ENCODE measurements around the gene TRPM7.

TRPM7 gene

DNA sequence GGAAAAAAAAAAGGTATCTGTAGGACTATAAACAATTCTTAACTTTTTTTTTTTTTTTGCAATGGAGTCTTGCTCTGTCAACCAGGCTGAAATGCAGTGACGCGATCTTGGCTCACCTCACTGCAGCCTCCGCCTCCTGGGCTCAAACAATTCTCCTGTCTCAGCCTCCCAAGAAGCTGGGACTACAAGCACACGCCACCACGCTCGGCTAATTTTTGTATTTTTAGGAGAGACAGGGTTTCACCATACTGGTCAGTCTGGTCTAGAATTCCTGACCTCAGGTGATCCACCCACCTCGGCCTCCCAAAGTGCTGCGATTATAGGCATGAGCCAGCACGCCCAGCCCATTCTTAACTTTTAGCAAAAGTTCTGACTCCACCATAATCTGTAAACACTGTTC, 50.5 kb downstream of the TRPM7 start:
- H3K9me3 ChIP-seq (ENCODE audit: control insufficient read depth, low read length), result no peaks in the 10 kb centered on the region
- H3K27me3 ChIP-seq (ENCODE audit: control insufficient read depth, insufficient read depth, low read length), result no peaks in the 10 kb centered on the region
- H3K36me3 ChIP-seq (ENCODE audit: control insufficient read depth, insufficient read depth, low read length), result no peaks in the 10 kb centered on the region
- no peaks in the 10 kb centered on the region for H3K4me1 ChIP-seq
- TF ChIP-seq, protein P1, sequence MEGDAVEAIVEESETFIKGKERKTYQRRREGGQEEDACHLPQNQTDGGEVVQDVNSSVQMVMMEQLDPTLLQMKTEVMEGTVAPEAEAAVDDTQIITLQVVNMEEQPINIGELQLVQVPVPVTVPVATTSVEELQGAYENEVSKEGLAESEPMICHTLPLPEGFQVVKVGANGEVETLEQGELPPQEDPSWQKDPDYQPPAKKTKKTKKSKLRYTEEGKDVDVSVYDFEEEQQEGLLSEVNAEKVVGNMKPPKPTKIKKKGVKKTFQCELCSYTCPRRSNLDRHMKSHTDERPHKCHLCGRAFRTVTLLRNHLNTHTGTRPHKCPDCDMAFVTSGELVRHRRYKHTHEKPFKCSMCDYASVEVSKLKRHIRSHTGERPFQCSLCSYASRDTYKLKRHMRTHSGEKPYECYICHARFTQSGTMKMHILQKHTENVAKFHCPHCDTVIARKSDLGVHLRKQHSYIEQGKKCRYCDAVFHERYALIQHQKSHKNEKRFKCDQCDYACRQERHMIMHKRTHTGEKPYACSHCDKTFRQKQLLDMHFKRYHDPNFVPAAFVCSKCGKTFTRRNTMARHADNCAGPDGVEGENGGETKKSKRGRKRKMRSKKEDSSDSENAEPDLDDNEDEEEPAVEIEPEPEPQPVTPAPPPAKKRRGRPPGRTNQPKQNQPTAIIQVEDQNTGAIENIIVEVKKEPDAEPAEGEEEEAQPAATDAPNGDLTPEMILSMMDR (IDR thresholded peaks at IDR 0.05), result no peak
- peaks cover 4% of the 10 kb centered on the region for H3K79me2 ChIP-seq
- H2AFZ ChIP-seq, result no peak overlapping the region
- no peak overlapping the region for H3K27ac ChIP-seq
- no peak overlapping the region for H3K4me2 ChIP-seq (ENCODE audit: low read length)
- H3K4me3 ChIP-seq (ENCODE audit: low read depth, low read length), result no peak overlapping the region
- H3K9ac ChIP-seq, result no peak overlapping the region

DNA sequence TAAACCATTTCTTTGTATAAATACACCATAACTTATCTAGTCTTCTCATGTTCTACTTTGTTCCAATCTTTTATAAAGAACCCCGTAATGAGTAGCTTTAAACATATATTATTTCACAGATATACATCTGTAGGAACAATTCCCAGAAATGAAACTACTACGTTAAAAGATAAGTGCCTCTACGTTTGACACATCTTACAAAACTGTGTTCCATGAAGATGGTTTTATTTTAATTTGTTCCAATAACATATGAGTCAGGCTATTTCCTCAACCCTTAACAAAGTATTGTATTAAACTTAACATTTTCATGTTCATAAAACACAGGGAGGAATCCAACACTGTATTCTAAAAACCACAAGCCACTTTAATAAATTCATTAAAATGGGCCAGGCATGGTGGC, 52.9 kb downstream of the TRPM7 start:
- H3K4me2 ChIP-seq (ENCODE audit: low read length), result no peak overlapping the region
- H3K9ac ChIP-seq, result no peak overlapping the region
- no peaks in the 10 kb centered on the region for H3K27me3 ChIP-seq (ENCODE audit: control insufficient read depth, insufficient read depth, low read length)
- no peaks in the 10 kb centered on the region for H3K9me3 ChIP-seq (ENCODE audit: control insufficient read depth, low read length)
- no peak overlapping the region for H2AFZ ChIP-seq
- TF ChIP-seq, protein P1 (IDR thresholded peaks at IDR 0.05), result no peak
- H3K27ac ChIP-seq, result no peak overlapping the region
- no peaks in the 10 kb centered on the region for H3K79me2 ChIP-seq
- H3K4me1 ChIP-seq, result no peaks in the 10 kb centered on the region
- no peaks in the 10 kb centered on the region for H3K36me3 ChIP-seq (ENCODE audit: control insufficient read depth, insufficient read depth, low read length)
- H3K4me3 ChIP-seq (ENCODE audit: low read depth, low read length), result no peak overlapping the region

DNA sequence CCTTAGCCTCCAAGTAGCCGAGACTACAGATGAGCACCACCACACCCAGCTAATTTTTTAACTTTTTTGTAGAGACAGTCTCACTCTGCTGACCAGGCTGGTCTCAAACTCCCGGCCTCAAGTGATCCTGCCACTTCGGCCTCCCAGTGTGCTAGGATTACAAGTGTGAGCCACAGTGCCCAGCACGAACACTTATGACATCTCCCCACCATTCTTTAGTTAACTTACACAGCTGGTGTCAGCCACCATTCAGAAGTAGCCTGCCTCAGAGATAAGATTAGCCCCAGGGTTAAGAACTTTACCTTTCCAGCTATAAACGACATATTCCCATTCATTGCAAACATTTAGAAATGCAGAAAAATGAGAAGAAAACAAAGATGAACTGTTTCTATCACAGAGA, 58.2 kb downstream of the TRPM7 start:
- H3K4me1 ChIP-seq, result peaks cover 10% of the 10 kb centered on the region
- no peak overlapping the region for H3K9ac ChIP-seq
- no peaks in the 10 kb centered on the region for H3K36me3 ChIP-seq (ENCODE audit: control insufficient read depth, insufficient read depth, low read length)
- TF ChIP-seq, protein P1 (IDR thresholded peaks at IDR 0.05), result no peak
- no peaks in the 10 kb centered on the region for H3K27me3 ChIP-seq (ENCODE audit: control insufficient read depth, insufficient read depth, low read length)
- no peaks in the 10 kb centered on the region for H3K79me2 ChIP-seq
- no peaks in the 10 kb centered on the region for H3K9me3 ChIP-seq (ENCODE audit: control insufficient read depth, low read length)
- no peak overlapping the region for H3K27ac ChIP-seq
- H2AFZ ChIP-seq, result no peak overlapping the region
- no peak overlapping the region for H3K4me3 ChIP-seq (ENCODE audit: low read depth, low read length)
- no peak overlapping the region for H3K4me2 ChIP-seq (ENCODE audit: low read length)

DNA sequence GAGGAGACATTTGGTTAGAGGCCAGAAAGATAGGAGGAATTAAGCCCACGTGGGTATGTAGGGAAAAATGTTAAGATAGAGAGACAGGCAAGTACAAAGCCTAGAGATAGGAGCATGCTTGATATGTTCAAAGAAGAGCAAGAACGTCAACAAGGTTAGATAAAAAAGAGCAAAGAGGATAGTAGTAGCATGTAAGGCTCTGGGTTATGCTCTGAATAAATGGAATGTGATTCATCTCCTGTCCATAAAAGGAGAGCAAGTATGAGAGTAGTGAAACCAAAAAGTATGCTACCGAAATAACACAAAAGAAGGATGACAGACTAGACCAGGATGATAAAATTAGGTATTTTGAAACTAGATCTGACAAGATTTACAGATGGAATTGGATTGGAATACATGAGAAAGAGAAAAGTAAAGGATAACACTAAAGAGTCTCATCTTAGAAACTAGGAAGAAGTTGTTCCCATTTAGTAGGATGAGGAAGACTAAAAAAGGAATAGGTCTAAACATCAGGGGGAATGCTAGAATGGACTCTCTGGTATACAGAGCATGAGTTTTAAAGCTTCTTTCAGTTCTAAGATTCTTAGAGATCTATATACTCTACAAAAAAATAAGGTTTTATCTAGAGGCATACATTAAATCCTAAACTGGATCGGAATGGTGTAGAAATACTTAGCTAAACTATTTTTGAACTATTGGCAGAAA, 59.1 kb downstream of the TRPM7 start:
- TF ChIP-seq, protein P1 (IDR thresholded peaks at IDR 0.05), result no peak
- H2AFZ ChIP-seq, result no peak overlapping the region
- no peak overlapping the region for H3K9ac ChIP-seq
- peak overlapping the region; percentile 48 for H3K27ac ChIP-seq
- H3K27me3 ChIP-seq (ENCODE audit: control insufficient read depth, insufficient read depth, low read length), result no peaks in the 10 kb centered on the region
- no peaks in the 10 kb centered on the region for H3K79me2 ChIP-seq
- H3K9me3 ChIP-seq (ENCODE audit: control insufficient read depth, low read length), result no peaks in the 10 kb centered on the region
- no peak overlapping the region for H3K4me2 ChIP-seq (ENCODE audit: low read length)
- H3K4me3 ChIP-seq (ENCODE audit: low read depth, low read length), result no peak overlapping the region
- no peaks in the 10 kb centered on the region for H3K36me3 ChIP-seq (ENCODE audit: control insufficient read depth, insufficient read depth, low read length)
- H3K4me1 ChIP-seq, result peaks cover 10% of the 10 kb centered on the region

DNA sequence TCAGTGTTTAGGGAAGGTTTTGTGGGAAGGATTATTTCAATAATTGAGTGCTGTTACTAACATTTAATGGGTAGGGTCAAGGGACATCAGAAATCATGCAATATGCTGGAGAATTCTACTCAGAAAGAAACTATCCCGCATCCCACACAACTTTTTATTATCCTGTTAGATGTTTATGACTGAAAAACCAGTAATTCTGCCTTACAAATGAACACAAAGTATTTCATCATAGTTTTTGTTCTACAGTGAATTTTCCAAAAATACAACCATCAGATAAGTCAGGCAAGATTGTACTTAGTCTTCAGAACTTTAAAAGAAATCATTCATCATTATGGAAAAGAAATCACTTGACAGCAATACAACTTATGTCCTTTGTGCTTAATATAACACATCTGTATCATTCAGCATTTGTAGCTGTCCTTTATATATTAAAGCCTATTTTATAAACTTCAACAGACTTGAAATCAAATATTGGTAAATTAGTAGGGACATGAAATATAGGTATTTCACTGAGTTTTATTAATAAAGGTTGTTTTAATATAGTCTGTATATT, 61.9 kb downstream of the TRPM7 start:
- Histone ChIP-seq H3K27ac (peak overlapping the region; percentile 76), H3K79me2 (no peaks in the 10 kb centered on the region), H3K4me2 (ENCODE audit: low read length) (no peak overlapping the region), H3K4me1 (peaks cover 10% of the 10 kb centered on the region), H3K4me3 (ENCODE audit: low read depth, low read length) (no peak overlapping the region), H3K9me3 (ENCODE audit: control insufficient read depth, low read length) (no peaks in the 10 kb centered on the region), H2AFZ (no peak overlapping the region), H3K9ac (no peak overlapping the region), H3K36me3 (ENCODE audit: control insufficient read depth, insufficient read depth, low read length) (no peaks in the 10 kb centered on the region), H3K27me3 (ENCODE audit: control insufficient read depth, insufficient read depth, low read length) (no peaks in the 10 kb centered on the region)
- TF ChIP-seq, protein P1 (IDR thresholded peaks at IDR 0.05), result no peak
